Activated T-helper 2 cell treated with anti-CD3 and anti-CD28 coated beads, Interferon-gamma antibody, Interleukin-2, Interleukin-4, amounts not matched to agents 10 μg/mL and 5 μg/mL and 100 μg/mL, durations not matched to agents 14 hours and 24 hours and 36 hours (primary cell): ENCODE results near the gene VPS35. TPM values are rescaled to one million over a fixed set of nuclear protein-coding genes. Genes with fewer than 3 reads are reported as not detected.
A peak's percentile ranks its signal among the peaks of the same experiment; 100 is the strongest.

Experiments used
- DNase-seq: peaks from one replicate; pipeline ENCODE4 v3.0.0; 2021; ENCODE audit warnings: low spot score
- H3K27ac Mint-ChIP-seq: one replicate; pipeline ENCODE4 v1.8.0; 2021; ENCODE audit warnings: mixed read lengths
- H3K27me3 Mint-ChIP-seq: one replicate; pipeline ENCODE4 v1.8.0; 2021; ENCODE audit warnings: low read depth, mixed read lengths
- H3K36me3 Mint-ChIP-seq: one replicate; pipeline ENCODE4 v1.8.0; 2021; ENCODE audit warnings: low read depth, mixed read lengths
- H3K4me1 Mint-ChIP-seq: one replicate; pipeline ENCODE4 v1.8.0; 2021; ENCODE audit warnings: low read depth, mixed read lengths
- H3K4me3 Mint-ChIP-seq: one replicate; pipeline ENCODE4 v1.8.0; 2021; ENCODE audit warnings: low read depth, mild to moderate bottlenecking, moderate library complexity, mixed read lengths
- H3K9me3 Mint-ChIP-seq: one replicate; pipeline ENCODE4 v1.8.0; 2021; ENCODE audit warnings: mixed read lengths
- intact Hi-C: fragments of 100-400 bp; cut with micrococcal nuclease; formaldehyde crosslinking; loops from one replicate; pipeline ENCODE4 v1.15.1; 2023
- total RNA-seq: library from RNA; stranded (reverse); gene quantifications from 2 replicates; pipeline ENCODE4 v1.2.3, GENCODE V29; 2022

VPS35 gene
- total RNA-seq, 1 donor from 2014 or later, result 90.4 TPM

DNA sequence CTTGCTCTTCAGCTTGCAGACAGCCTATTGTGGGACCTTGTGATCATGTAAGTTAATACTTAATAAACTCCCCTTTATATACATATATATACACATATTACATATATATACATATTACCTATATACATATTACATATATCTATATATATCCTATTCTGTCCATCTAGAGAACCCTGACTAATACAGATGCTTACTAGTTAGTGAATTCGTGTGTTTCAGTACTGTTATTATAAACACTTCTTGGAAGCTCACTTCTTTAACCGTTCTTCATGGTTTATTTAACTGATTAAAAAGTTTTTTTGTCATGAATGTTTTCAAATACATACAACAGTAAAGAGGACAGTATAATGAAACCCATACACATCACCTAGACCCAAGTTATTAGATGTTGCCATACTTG, 13.1 kb upstream of the VPS35 start:
- Mint-ChIP-seq H3K27me3 (no peaks in the 10 kb centered on the region), H3K4me1 (peaks cover 7% of the 10 kb centered on the region), H3K4me3 (no peak overlapping the region), H3K27ac (no peak overlapping the region), H3K9me3 (no peaks in the 10 kb centered on the region), H3K36me3 (peaks cover 31% of the 10 kb centered on the region)
- DNase-seq, result no peak
- intact Hi-C loops, result no loop called here

DNA sequence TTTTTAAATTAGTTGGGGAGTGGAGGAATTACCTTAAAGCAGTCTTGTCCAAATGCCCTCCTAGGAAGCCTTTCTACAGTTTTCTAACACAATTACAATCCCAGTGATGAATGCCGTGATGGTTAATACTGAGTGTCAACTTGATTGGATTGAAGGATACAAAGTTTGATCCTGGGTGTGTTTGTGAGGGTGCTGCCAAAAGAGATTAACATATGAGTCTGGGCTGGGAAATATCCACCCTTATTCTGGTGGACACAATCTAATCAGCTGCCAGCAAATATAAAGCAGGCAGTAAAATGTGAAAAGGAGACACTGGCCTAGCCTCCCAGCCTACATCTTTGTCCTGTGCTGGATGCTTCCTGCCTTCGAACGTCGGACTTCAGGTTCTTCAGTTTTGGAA, 12.6 kb upstream of the VPS35 start:
- H3K9me3 Mint-ChIP-seq, result no peaks in the 10 kb centered on the region
- DNase-seq, result no peak
- peaks cover 34% of the 10 kb centered on the region for H3K36me3 Mint-ChIP-seq
- peaks cover 3% of the 10 kb centered on the region for H3K4me1 Mint-ChIP-seq
- no peaks in the 10 kb centered on the region for H3K27me3 Mint-ChIP-seq
- intact Hi-C loops, result no loop called here
- no peak overlapping the region for H3K27ac Mint-ChIP-seq
- H3K4me3 Mint-ChIP-seq, result no peak overlapping the region

DNA sequence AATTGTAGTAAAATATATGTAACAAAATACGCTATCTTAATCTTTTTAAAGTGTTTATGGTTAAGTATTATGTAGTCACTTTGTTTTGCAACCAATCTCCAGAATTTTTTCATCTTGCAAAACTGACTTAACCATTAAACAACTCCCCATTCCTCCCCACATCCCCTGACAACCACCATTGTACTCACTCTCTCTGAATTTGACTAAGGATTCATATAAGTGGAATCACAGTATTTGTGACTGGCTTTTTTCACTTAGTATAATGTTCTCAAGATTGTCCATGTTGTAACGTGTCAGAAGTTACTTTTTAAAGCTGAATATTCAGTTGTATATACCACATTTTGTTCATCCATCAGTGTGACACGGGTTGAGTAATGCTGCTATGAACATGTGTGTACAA, 11.1 kb upstream of the VPS35 start:
- no peak overlapping the region for H3K27ac Mint-ChIP-seq
- no peaks in the 10 kb centered on the region for H3K27me3 Mint-ChIP-seq
- peaks cover 2% of the 10 kb centered on the region for H3K4me1 Mint-ChIP-seq
- no peak overlapping the region for H3K4me3 Mint-ChIP-seq
- intact Hi-C loops, result no loop called here
- DNase-seq, result no peak
- no peaks in the 10 kb centered on the region for H3K9me3 Mint-ChIP-seq
- H3K36me3 Mint-ChIP-seq, result peaks cover 45% of the 10 kb centered on the region

DNA sequence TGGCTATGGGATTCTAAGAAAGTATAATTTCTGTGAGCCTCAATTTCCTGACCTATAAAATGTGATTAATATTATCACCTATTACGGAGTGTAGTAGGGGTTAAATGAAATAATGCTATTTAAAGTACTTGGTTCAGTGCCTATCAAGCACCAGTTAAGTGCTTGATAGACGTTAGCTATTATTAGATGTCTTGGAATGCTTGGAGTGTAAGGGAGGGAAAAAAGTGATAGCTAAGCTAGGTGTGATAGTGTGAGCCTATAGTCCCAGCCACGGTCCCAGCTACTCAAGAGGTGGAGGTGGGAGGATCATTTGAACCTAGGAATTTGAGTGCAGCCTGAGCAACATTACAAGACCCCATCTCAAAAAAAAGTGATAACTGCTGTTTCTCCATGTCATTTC, 8.0 kb upstream of the VPS35 start:
- intact Hi-C loops, result no loop called here
- Mint-ChIP-seq H3K36me3 (peaks cover 56% of the 10 kb centered on the region), H3K27me3 (no peaks in the 10 kb centered on the region), H3K9me3 (no peaks in the 10 kb centered on the region), H3K27ac (no peak overlapping the region), H3K4me3 (no peak overlapping the region), H3K4me1 (peaks cover 6% of the 10 kb centered on the region)
- DNase-seq, result no peak

DNA sequence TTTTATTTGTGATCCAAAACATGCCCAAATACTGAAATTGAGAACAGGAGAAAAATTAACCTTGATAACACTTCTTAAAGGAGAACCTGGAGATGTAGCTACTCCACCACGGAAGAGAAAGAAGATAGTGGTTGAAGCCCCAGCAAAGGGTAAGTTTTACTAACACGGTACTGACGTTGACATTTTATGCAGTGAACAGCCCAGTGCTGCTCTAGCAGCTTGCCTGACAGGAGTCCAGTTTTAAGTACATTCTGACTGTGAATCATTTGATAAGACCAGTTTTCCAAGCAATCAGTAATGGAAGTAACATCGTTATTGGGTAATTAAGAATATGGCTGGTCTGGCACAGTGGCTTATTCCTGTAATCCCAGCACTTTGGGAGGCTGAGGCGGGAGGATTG, 7.0 kb upstream of the VPS35 start:
- no peak overlapping the region for H3K4me3 Mint-ChIP-seq
- no peaks in the 10 kb centered on the region for H3K9me3 Mint-ChIP-seq
- peaks cover 63% of the 10 kb centered on the region for H3K36me3 Mint-ChIP-seq
- no peaks in the 10 kb centered on the region for H3K27me3 Mint-ChIP-seq
- DNase-seq, result no peak
- H3K27ac Mint-ChIP-seq, result no peak overlapping the region
- H3K4me1 Mint-ChIP-seq, result peaks cover 16% of the 10 kb centered on the region
- intact Hi-C loops, result no loop called here

DNA sequence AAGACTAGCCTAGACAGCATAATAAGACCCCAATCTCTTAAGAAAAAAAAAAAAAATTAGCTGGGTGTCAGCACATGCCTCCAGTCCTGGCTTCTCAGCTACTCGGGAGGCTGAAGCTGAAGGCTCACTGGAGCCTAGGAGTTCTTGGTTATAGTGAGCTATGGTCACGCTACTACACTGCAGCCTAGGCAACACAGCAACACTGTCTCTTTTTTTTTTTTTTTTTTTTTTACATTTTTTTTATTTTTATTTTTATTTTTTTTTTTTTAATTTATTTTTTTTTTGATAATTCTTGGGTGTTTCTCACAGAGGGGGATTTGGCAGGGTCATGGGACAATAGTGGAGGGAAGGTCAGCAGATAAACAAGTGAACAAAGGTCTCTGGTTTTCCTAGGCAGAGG, 4.6 kb upstream of the VPS35 start:
- H3K4me3 Mint-ChIP-seq, result no peak overlapping the region
- H3K27me3 Mint-ChIP-seq, result no peaks in the 10 kb centered on the region
- no peak overlapping the region for H3K27ac Mint-ChIP-seq
- intact Hi-C loops, result no loop called here
- DNase-seq, result no peak
- peaks cover 54% of the 10 kb centered on the region for H3K36me3 Mint-ChIP-seq
- H3K9me3 Mint-ChIP-seq, result no peaks in the 10 kb centered on the region
- peaks cover 22% of the 10 kb centered on the region for H3K4me1 Mint-ChIP-seq

DNA sequence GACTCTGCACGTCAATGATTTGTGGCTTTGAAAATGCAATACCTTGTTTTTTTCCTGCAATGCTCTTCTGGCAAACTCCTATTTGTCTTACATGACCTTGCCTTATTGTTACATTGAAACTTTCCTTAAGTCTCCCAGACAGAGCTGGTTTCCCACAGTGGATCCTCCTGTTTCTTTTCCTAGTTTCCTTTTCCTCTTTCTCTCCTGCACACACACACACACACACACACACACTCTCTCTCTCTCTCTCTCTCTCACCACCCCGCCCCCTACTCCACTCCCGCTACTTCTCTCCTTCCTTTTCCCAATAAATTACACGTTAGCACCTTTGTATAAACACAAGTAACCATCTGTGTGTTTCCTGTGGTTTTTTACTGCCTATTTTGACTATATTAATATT, 2.7 kb upstream of the VPS35 start:
- DNase-seq, result no peak
- no peaks in the 10 kb centered on the region for H3K27me3 Mint-ChIP-seq
- H3K4me1 Mint-ChIP-seq, result peaks cover 37% of the 10 kb centered on the region
- intact Hi-C loops, result no loop called here
- H3K4me3 Mint-ChIP-seq, result no peak overlapping the region
- H3K9me3 Mint-ChIP-seq, result no peaks in the 10 kb centered on the region
- H3K27ac Mint-ChIP-seq, result no peak overlapping the region
- H3K36me3 Mint-ChIP-seq, result peaks cover 39% of the 10 kb centered on the region

DNA sequence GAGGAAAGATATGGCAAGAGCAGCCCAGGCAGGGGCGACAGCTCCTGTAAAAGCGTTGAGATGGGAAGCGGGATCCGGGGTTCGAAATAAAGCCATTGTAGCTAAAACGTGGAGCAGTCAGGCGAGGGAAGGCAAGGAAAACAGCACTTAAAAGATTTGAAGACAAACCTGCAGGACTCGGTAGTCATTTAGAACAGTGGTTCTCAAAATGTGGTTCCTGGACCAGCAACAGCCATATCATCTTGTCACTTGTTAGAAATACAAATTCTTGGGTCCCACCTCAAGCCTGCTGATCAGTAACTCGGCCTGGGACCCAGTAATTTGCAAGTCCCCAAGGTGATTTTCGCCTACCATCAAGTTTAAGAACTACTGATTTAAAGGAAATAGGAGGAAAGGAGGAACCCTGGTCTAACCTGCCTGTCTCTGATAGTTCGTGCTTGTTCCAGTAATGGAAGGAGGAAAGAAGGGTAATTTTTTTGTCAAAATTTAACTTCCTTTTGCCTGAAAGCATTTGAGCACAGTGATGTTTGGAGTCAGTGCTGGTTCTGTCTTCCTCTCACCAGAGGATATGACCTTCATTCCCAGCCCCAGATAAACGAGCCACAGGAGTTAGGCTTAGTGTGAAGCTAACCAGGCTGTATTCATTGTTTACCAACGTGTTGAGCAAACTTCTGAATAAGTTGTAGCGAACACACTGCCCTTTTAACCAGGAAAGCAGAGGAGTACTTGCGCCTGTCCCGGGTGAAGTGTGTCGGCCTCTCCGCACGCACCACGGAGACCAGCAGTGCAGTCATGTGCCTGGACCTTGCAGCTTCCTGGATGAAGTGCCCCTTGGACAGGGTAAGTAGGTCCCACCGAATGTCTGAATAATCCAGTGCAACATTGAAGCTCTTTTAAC, 1.6 kb upstream of the VPS35 start:
- intact Hi-C loops, result loop anchor here (1.0 kb wide), 1 partner anchor 138 kb away; no protein-coding TSS in a partner anchor
- no peaks in the 10 kb centered on the region for H3K9me3 Mint-ChIP-seq
- H3K27ac Mint-ChIP-seq, result no peak overlapping the region
- no peak for DNase-seq
- H3K27me3 Mint-ChIP-seq, result no peaks in the 10 kb centered on the region
- peaks cover 40% of the 10 kb centered on the region for H3K4me1 Mint-ChIP-seq
- H3K4me3 Mint-ChIP-seq, result no peak overlapping the region
- peaks cover 33% of the 10 kb centered on the region for H3K36me3 Mint-ChIP-seq

DNA sequence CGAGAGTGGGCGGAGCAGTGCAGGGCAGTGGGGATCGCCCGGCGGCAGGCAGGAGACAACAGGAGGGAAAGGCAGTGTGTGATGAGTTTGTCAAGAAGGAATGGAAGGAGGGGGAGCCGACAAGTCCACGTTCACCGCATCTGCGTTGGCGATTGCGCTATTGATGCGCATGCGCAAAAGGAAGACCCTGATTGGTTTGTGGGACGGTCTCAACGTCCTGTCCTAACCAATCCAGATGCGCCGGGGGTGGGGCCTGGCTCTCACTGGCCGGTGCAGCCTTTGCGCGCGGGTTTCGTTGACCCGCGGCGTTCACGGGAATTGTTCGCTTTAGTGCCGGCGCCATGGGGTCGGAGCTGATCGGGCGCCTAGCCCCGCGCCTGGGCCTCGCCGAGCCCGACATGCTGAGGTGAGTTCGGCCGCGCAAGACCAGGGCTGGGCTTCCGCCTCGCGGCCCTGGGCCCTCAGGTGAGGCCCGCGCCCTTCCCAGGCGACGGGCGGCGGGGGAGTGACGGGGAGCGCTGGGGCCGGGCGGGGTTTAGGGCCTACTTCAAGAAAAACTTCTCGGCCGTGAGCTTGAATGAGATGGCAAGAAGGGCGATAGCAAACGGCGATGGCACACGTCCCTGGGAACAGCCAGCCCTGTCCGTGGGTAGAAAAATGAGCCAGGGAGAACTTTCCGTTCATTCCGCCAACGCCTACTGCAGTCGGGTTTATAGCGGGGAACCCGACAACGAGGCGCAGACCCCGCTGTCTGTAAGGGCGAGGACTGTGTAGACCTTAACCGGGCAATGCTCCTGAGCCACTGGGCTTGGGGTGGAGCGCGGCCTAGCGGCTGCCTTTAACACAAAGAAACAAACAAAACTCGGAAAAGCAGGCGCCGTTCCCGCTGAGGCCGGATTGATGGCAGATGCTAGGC, 645 bp upstream of the VPS35 start, which contains the start of gene ORC6:
Gene ORC6 (plus strand): TSS at position 295 of the 916 bp plus-strand sequence. CDS start 47 bp downstream, at position 342.
- Mint-ChIP-seq H3K27ac (no peak within 1 kb of the TSS), H3K4me1 (peaks cover 44% of the 10 kb centered on the region)
- intact Hi-C loops, result loop anchor here (1.0 to 5.0 kb wide), 6 partner anchors 67 to 773 kb away; partner anchors contain the start of genes C16orf87, DNAJA2, GPT2 and ITFG1

DNA sequence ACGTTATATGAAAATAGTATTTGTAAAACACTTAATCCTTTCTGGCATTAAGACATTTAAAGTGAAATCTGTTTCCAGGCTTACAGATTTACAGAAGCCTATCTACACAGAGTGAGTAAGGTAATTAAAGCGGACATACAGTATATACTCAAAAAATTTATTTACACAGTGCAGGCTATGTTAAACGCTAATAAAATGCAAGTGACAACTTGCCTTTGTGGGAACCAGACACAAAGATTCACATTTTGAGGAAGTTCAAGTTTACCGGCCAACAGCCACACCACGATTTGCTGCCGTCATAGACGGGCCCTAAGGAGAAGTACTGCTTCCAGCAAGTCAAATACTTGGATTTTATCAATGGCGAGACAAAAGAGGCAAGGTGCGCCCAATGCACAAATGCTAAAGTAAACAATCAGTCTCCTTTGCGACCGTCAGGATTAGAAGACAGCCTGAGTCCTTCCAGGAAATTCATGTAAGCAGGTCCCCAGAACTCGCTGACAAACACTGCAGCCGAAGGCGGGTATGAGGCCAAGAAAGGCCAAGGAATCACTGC, 801 bp downstream of the VPS35 start:
- intact Hi-C loops, result loop anchor here (2.0 to 5.0 kb wide), 3 partner anchors 66 to 774 kb away; partner anchors contain the start of genes DNAJA2, ITFG1, PHKB and SHCBP1
- DNase-seq, result no peak
- Mint-ChIP-seq H3K9me3 (no peaks in the 10 kb centered on the region), H3K36me3 (peaks cover 19% of the 10 kb centered on the region), H3K4me3 (no peak overlapping the region), H3K4me1 (peaks cover 46% of the 10 kb centered on the region), H3K27ac (no peak overlapping the region), H3K27me3 (no peaks in the 10 kb centered on the region)

More for the DNA sequence above, 645 bp upstream of the VPS35 start, which contains the start of gene ORC6:
- H3K27me3 Mint-ChIP-seq, result no peaks in the 10 kb centered on the region
- H3K4me3 Mint-ChIP-seq, result no peak within 1 kb of the TSS
- no peaks in the 10 kb centered on the region for H3K9me3 Mint-ChIP-seq
- DNase-seq, result peak; percentile 94
- peaks cover 24% of the 10 kb centered on the region for H3K36me3 Mint-ChIP-seq

DNA sequence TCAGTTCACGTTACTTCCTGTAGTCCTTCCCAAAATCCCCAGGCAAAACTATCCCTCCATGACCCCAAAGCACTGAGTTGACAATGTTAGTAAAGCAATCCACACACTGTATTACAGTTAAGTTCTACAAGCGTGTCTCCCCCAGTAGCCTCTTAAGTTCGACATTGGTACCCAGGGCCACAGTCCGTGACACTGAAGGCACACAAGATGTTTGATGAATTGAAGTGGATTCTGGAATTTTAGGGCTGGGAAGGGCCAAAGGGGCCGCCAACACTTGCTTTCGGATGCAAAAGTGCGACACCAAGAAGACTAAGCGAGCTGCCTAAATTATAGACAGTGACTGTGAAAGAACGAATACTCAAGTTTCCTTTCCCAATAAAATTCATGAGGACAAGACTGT, 1.5 kb downstream of the VPS35 start:
- Mint-ChIP-seq H3K27me3 (no peaks in the 10 kb centered on the region), H3K4me1 (peaks cover 48% of the 10 kb centered on the region), H3K9me3 (no peaks in the 10 kb centered on the region), H3K4me3 (no peak overlapping the region), H3K36me3 (peaks cover 14% of the 10 kb centered on the region), H3K27ac (no peak overlapping the region)
- intact Hi-C loops, result loop anchor here (5.0 kb wide), 2 partner anchors 65 to 775 kb away; partner anchors contain the start of genes ITFG1, PHKB and SHCBP1
- DNase-seq, result no peak

DNA sequence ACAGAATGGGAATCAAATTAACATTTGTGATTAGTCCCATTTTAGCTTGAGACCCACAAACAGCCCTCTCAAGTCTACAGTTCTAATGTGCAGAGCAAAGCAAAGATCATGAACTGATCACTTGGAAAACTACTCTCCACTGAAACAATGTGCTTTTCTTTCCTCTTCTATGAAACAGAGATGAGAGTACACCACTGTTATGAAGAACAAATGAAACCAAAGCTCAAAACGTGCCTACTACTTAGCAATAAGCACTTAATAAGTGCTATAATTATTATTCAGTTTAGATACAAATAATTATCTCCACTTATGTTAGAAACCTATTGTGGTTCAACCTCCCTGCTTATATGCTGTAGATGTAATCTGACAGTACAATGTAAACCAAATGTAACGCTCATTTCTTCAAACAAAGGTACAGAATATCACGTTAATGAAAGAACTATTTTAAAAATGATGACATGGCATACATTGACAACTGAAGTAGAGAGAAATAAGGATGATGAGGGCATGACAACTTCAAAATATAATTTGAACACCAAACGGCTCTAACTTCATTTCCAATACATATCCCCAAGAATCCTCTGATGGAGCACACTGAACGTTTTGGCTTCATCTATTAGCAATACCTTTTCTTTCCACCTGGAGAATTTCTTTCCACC, 2.0 kb downstream of the VPS35 start:
- no peaks in the 10 kb centered on the region for H3K9me3 Mint-ChIP-seq
- H3K4me1 Mint-ChIP-seq, result peaks cover 43% of the 10 kb centered on the region
- DNase-seq, result no peak
- H3K4me3 Mint-ChIP-seq, result no peak overlapping the region
- no peaks in the 10 kb centered on the region for H3K27me3 Mint-ChIP-seq
- no peak overlapping the region for H3K27ac Mint-ChIP-seq
- peaks cover 12% of the 10 kb centered on the region for H3K36me3 Mint-ChIP-seq
- intact Hi-C loops, result loop anchor here (5.0 kb wide), 2 partner anchors 65 to 775 kb away; partner anchors contain the start of genes ITFG1, PHKB and SHCBP1
